OCI-LY7 (cell line): ENCODE results near the gene CD300C.

ENCODE experiments used
- CTCF ChIP-seq: fragments of 200-600 bp; sonication (generic); conservative IDR thresholded peaks from 2 replicates; pipeline ENCODE4 v1.5.1; 2014; ENCODE audit warnings: mild to moderate bottlenecking, antibody characterized with exemption, low read length, moderate library complexity, mixed read lengths
- EZH2phosphoT487 ChIP-seq: fragments of 200-600 bp; sonication (generic); IDR thresholded peaks from 2 replicates; pipeline ENCODE4 v1.6.1; 2018; ENCODE audit warnings: low read depth, borderline replicate concordance, mild to moderate bottlenecking, mixed run types, antibody characterized with exemption, low read length, moderate library complexity, mixed read lengths

- TF ChIP-seq CTCF (no peak), EZH2phosphoT487 (no peak)
These were observed 6.6 kb downstream of the CD300C start for GRCh38 chr17:74539281-74539820.
